ENCODE data around the gene MFAP3. TPM values are rescaled to one million over a fixed set of nuclear protein-coding genes. Genes with fewer than 3 reads are reported as not detected.

Gene MFAP3
- total RNA-seq, 1 donor from 2014 or later: 37.9 TPM

GRCh38 chr5:154000703-154001102 is 38.1 kb upstream of the MFAP3 start:
- H3K27me3 Mint-ChIP-seq: no peaks in the 10 kb centered on the region
- no peak overlapping the region for H3K27ac Mint-ChIP-seq
- no peaks in the 10 kb centered on the region for H3K9me3 Mint-ChIP-seq

DNA sequence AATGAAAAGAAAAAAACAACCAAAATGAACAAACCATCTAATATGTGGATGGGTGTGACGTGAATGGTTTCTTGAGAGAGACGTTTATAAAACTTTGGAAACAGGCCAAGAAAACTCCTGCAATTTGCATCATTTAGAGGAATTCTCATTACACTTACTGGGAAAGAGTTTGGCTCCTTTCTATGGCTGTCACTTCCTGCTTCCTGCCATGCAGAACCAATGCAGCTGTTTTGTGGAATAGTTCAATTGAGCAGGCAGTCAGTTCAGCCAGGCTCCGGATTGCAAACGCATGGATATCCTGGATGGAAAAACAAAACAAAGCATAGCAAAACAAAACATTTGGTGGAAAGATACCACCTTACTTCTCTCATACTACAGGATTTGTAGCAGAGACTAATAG is 36.7 kb upstream of the MFAP3 start:
- Mint-ChIP-seq H3K27me3 (no peaks in the 10 kb centered on the region), H3K27ac (no peak overlapping the region), H3K4me1 (ENCODE audit: unreplicated experiment) (no peaks in the 10 kb centered on the region), H3K36me3 (peaks cover 28% of the 10 kb centered on the region), H3K9me3 (no peaks in the 10 kb centered on the region), H3K4me3 (no peak overlapping the region)
- TF ChIP-seq CTCF (conservative IDR thresholded peaks at IDR 0.05): no peak
- DNase-seq (ENCODE audit: extremely low spot score, unreplicated experiment): no peak

More at GRCh38 chr5:154000703-154001102, 38.1 kb upstream of the MFAP3 start:
- H3K36me3 Mint-ChIP-seq: peaks cover 33% of the 10 kb centered on the region
- no peak for TF ChIP-seq CTCF (conservative IDR thresholded peaks at IDR 0.05)
- no peak for DNase-seq (ENCODE audit: extremely low spot score, unreplicated experiment)
- H3K4me3 Mint-ChIP-seq: no peak overlapping the region
- no peaks in the 10 kb centered on the region for H3K4me1 Mint-ChIP-seq (ENCODE audit: unreplicated experiment)

DNA sequence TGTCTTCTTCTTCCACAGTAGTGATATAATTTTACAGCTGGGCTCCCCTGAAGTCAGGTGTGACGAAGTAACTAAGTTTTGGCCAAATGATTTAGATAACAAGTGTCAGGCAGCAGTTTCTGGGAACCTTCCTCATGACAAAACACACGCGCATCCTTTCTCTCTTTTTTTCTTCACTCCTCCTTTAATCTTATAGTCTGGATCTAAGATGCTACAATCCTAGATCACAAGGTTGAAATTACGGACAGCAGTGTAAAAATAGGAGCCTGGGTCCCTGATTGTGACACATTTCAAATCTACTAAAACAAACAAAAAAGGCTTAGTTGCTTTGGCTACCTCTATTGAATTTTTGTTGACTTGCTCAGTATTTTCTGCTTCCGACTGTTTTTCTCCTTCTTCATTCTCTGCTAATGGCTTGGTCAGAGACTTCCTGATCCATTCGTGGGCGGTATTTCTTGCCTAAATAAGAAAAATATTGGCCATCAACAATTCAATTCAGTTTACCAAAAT is 36.2 kb upstream of the MFAP3 start:
- no peaks in the 10 kb centered on the region for H3K27me3 Mint-ChIP-seq
- no peak overlapping the region for H3K27ac Mint-ChIP-seq
- peaks cover 24% of the 10 kb centered on the region for H3K36me3 Mint-ChIP-seq
- DNase-seq (ENCODE audit: extremely low spot score, unreplicated experiment): no peak
- H3K9me3 Mint-ChIP-seq: no peaks in the 10 kb centered on the region
- H3K4me3 Mint-ChIP-seq: no peak overlapping the region
- no peaks in the 10 kb centered on the region for H3K4me1 Mint-ChIP-seq (ENCODE audit: unreplicated experiment)
- no peak for TF ChIP-seq CTCF (conservative IDR thresholded peaks at IDR 0.05)

GRCh38 chr5:154005648-154006047 is 33.1 kb upstream of the MFAP3 start:
- no peak for DNase-seq (ENCODE audit: extremely low spot score, unreplicated experiment)
- H3K27me3 Mint-ChIP-seq: no peaks in the 10 kb centered on the region
- TF ChIP-seq CTCF (conservative IDR thresholded peaks at IDR 0.05): no peak
- H3K9me3 Mint-ChIP-seq: no peaks in the 10 kb centered on the region
- H3K4me1 Mint-ChIP-seq (ENCODE audit: unreplicated experiment): no peaks in the 10 kb centered on the region
- no peak overlapping the region for H3K4me3 Mint-ChIP-seq
- peaks cover 13% of the 10 kb centered on the region for H3K36me3 Mint-ChIP-seq
- H3K27ac Mint-ChIP-seq: no peak overlapping the region

DNA sequence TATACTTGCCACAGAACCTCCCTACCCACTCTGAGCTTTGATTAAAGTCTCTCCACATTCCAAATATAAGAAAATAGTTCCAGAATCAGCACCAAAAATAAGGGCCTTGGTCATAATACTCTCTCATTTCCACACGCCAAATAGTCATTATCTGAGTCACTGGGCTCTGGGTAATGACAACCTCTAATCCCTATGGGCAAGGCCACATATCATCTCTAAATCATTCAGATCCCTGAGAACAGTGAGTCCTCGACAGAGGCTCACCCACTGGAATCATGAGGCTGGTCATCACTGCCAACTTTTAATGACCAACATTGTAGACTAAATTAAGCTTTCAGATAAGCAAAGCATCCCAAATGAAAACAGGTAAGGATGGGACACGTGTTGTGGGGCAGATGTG is 28.1 kb upstream of the MFAP3 start:
- no peaks in the 10 kb centered on the region for H3K27me3 Mint-ChIP-seq
- H3K27ac Mint-ChIP-seq: no peak overlapping the region
- DNase-seq (ENCODE audit: extremely low spot score, unreplicated experiment): no peak
- H3K4me3 Mint-ChIP-seq: no peak overlapping the region
- H3K36me3 Mint-ChIP-seq: peaks cover 11% of the 10 kb centered on the region
- H3K4me1 Mint-ChIP-seq (ENCODE audit: unreplicated experiment): no peaks in the 10 kb centered on the region
- no peaks in the 10 kb centered on the region for H3K9me3 Mint-ChIP-seq
- no peak for TF ChIP-seq CTCF (conservative IDR thresholded peaks at IDR 0.05)
